Skeletal muscle tissue (tissue), 4 donors: ENCODE results near the gene RFPL2. TPM values are rescaled to one million over a fixed set of nuclear protein-coding genes. Genes with fewer than 3 reads are reported as not detected.
"Not testable (repeated sequence)": the region's sequence is repeated elsewhere in the genome, so short reads cannot be mapped to it uniquely, and the experiment has no call there.

Experiments
- H3K27ac ChIP-seq: one replicate; pipeline ENCODE4 v1.7.0; 2013; ENCODE audit warnings: mild to moderate bottlenecking, low read depth, low read length, inconsistent platforms
- H3K27me3 ChIP-seq, 3 donors: one replicate each; pipeline ENCODE4 v1.7.0; 2013; ENCODE audit warnings: low read length in 3 of 3; ENCODE audit not compliant: control insufficient read depth in 3 of 3, insufficient read depth in 3 of 3
- H3K36me3 ChIP-seq, 3 donors: one replicate each; pipeline ENCODE4 v1.7.0; 2013; ENCODE audit warnings: low read length in 3 of 3; ENCODE audit not compliant: control insufficient read depth in 3 of 3, insufficient read depth in 3 of 3
- H3K4me1 ChIP-seq, 3 donors: one replicate each; pipeline ENCODE4 v1.7.0; 2013; ENCODE audit warnings: low read length in 3 of 3, mild to moderate bottlenecking in 3 of 3; ENCODE audit not compliant: control insufficient read depth in 3 of 3, insufficient read depth in 3 of 3
- H3K4me3 ChIP-seq, 3 donors: one replicate each; pipeline ENCODE4 v1.7.0; 2013; ENCODE audit warnings: low read length in 3 of 3
- H3K9ac ChIP-seq, 3 donors: one replicate each; pipeline ENCODE4 v1.7.0; 2013; ENCODE audit warnings: low read length in 3 of 3, mild to moderate bottlenecking in 3 of 3, moderate library complexity in 2 of 3, low read depth in 1 of 3
- H3K9me3 ChIP-seq, 3 donors: one replicate each; pipeline ENCODE4 v1.7.0; 2013; ENCODE audit warnings: low read length in 3 of 3; ENCODE audit not compliant: control insufficient read depth in 3 of 3
- total RNA-seq: library from RNA; depleted of rRNA; stranded (reverse); fragments of >200 nt; gene quantifications from one replicate; pipeline ENCODE4 v1.2.3, GENCODE V29; 2014
- donor health status: Osteomylitis.

Gene RFPL2
- total RNA-seq, 1 donor from 2014 or later, result not detected

DNA sequence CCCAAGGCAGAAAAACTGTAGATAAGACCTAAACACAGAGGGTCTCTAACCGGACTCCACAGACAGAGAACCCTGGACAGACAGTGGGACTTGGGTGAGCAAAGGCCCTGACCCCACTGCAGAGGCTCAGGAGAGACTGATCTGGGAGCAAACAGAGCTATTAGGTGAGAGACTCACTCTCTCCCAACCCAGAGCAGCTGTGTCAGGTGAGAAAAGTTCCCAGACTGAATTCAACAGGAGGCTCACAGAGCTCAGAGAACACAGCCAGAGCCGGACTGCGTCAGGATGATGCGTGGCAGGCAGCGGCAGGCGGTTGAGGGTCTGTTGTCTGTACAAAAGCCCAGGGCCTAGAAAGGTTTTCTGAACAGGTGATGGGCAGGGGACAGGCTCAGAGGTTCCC, 5.5 kb downstream of the RFPL2 start:
- Histone ChIP-seq H3K4me1 (peaks cover 5 to 11% (median 8%) of the 10 kb centered on the region in 3 donors), H3K36me3 (no peaks in the 10 kb centered on the region), H3K4me3 (no peak overlapping the region), H3K27ac (no peak overlapping the region), H3K27me3 (peaks cover 23 to 31% (median 25%) of the 10 kb centered on the region in 3 donors), H3K9ac (no peak overlapping the region), H3K9me3 (no peaks in the 10 kb centered on the region)

DNA sequence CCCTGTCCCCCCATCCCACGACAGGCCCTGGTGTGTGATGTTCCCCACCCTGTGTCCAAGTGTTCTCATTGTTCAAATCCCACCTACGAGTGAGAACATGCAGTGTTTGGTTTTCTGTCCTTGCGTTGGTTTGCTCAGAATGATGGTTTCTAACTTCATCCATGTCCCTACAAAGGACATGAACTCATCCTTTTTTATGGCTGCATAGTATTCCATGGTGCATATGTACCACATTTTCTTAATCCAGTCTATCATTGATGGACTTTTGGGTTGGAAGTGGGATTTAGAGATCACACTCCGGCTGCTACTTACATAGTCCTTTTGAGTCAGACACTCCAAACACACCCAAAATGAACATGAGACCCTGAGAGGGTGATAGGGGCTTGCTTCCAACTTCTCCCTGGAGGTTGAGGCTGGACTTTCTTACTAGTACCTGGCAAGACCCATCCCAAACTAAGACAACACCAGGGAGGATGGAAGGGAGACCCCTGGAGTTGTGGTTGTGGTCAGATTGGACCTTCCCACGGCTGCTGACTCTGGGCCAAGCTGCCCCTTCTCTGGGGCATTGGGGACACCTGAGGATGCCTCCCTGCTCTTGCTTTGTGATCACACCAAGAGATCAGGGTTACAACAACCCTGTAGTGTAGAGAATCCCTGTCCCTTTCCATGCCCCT, 7.2 kb downstream of the RFPL2 start:
- H3K9ac ChIP-seq, H3K27ac ChIP-seq, H3K4me1 ChIP-seq, H3K36me3 ChIP-seq, H3K4me3 ChIP-seq, H3K9me3 ChIP-seq: not testable (repeated sequence)
- H3K27me3 ChIP-seq, result peaks cover 8 to 18% (median 12%) of the 10 kb centered on the region in 3 donors

GRCh38 chr22:32195900-32196299, 9.0 kb downstream of the RFPL2 start:
- H3K4me3 ChIP-seq, H3K27ac ChIP-seq, H3K4me1 ChIP-seq, H3K9ac ChIP-seq, H3K9me3 ChIP-seq, H3K36me3 ChIP-seq: not testable (repeated sequence)
- peaks cover 0 to 20% (median 12%) of the 10 kb centered on the region in 3 donors for H3K27me3 ChIP-seq

DNA sequence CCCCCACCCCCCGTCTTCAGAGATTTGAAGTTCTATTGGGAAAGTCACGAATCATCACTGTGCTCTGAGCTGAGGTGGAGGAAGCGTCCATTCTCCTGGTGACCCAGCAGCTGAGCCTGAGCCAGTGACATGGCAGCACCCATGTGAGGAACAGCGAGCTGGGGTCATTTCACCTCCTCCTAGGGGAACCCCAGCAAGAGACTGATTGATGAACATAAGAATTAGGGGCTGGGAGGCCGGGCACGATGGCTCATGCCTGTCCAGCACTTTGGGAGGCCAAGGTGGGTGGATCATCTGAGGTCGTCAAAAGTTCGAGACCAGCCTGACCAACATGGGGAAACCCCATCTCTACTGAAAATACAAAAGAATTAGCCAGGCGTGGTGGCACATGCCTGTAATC, 11.5 kb downstream of the RFPL2 start:
- H3K9ac ChIP-seq, H3K4me1 ChIP-seq, H3K27ac ChIP-seq, H3K9me3 ChIP-seq, H3K36me3 ChIP-seq, H3K4me3 ChIP-seq: not testable (repeated sequence)
- peaks cover 0 to 15% (median 6%) of the 10 kb centered on the region in 3 donors for H3K27me3 ChIP-seq

DNA sequence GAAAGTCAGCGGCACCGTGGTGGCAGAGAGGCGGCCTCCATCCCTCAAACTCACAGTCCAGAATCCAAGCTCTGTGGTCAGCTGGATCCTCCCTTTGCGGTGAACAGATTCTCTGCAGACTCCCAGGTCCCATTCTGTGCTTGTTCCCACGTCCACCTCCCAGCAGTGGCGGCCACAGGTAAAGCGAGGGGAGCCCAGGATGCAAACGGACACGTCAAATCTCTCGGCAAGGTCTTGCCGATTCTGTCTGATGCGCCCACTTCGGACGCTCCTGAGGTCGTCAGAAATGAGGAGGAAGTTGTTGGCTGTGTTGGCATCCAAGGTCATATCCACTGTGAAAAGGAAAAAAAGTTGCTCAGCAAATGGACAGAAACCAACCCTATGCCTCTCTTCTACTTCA, 13.9 kb downstream of the RFPL2 start:
- not testable (repeated sequence) for H3K36me3 ChIP-seq, H3K27ac ChIP-seq, H3K4me1 ChIP-seq, H3K4me3 ChIP-seq, H3K9me3 ChIP-seq, H3K9ac ChIP-seq
- H3K27me3 ChIP-seq, result peaks cover 0 to 11% (median 3%) of the 10 kb centered on the region in 3 donors

DNA sequence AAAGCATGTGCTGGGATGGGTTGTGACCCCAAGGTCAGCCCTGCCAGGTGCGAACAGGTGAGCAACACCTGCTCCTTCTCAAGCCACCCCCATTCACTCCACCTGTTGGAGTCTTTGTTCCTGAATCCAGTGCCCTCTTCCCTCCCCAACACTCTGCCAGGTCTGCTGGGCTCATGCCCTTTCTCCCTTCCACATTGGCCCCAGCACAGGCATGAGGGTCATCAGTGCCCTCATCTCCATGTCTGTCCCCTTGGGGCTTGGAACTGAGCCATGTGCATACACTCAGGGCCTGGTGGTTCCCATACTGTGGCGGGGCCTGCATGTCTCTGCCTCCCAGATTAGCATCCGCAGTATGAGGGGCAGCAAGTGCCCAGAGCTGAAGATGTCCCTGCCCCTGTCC, 19.1 kb downstream of the RFPL2 start:
- H3K27ac ChIP-seq, result no peak overlapping the region
- H3K9ac ChIP-seq, result no peak overlapping the region
- H3K9me3 ChIP-seq, result no peaks in the 10 kb centered on the region
- H3K36me3 ChIP-seq, result no peaks in the 10 kb centered on the region
- peaks cover 2 to 13% (median 6%) of the 10 kb centered on the region in 3 donors for H3K27me3 ChIP-seq
- H3K4me1 ChIP-seq, result no peaks in the 10 kb centered on the region
- H3K4me3 ChIP-seq, result no peak overlapping the region

GRCh38 chr22:32183625-32184024, 21.2 kb downstream of the RFPL2 start:
- Histone ChIP-seq H3K4me3 (no peak overlapping the region), H3K9me3 (no peaks in the 10 kb centered on the region), H3K4me1 (no peaks in the 10 kb centered on the region), H3K36me3 (no peaks in the 10 kb centered on the region), H3K27me3 (peaks cover 10 to 18% (median 14%) of the 10 kb centered on the region in 3 donors), H3K27ac (no peak overlapping the region), H3K9ac (no peak overlapping the region)

GRCh38 chr22:32181043-32181442, 23.8 kb downstream of the RFPL2 start:
- peaks cover 22 to 30% (median 25%) of the 10 kb centered on the region in 3 donors for H3K27me3 ChIP-seq
- no peak overlapping the region for H3K9ac ChIP-seq
- no peaks in the 10 kb centered on the region for H3K36me3 ChIP-seq
- H3K27ac ChIP-seq, result no peak overlapping the region
- H3K4me3 ChIP-seq, result no peak overlapping the region
- H3K4me1 ChIP-seq, result no peaks in the 10 kb centered on the region
- no peaks in the 10 kb centered on the region for H3K9me3 ChIP-seq

DNA sequence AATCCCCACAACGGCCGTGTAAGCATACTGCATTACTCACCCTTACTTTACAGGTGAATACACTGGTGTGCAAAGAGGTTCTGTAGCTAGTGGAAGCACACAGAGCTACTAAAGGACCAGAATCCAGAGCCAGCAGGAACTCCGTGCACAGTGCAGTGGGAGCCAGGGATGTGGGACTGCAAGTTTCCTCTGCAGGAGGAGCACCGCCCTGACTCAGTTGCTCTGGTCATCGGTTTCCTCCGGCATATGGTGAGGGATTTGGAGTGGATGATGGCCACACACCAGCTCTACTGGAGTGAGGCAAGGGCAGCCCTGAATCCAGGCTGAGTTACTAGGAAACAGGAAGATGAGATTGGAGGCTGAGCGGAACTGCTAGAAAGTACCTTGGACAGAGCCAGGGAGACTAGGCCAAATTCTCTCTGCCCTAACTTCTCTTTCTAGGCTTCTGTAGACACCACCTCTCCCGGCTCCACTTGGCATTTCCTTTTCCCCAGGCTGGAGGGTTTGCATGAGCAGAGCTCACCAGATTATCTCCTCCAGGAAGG, 27.6 kb downstream of the RFPL2 start:
- Histone ChIP-seq H3K36me3 (no peaks in the 10 kb centered on the region), H3K27ac (no peak overlapping the region), H3K9me3 (no peaks in the 10 kb centered on the region), H3K4me3 (no peak overlapping the region), H3K27me3 (peaks cover 38 to 48% (median 42%) of the 10 kb centered on the region in 3 donors), H3K4me1 (no peaks in the 10 kb centered on the region), H3K9ac (no peak overlapping the region)

- Histone ChIP-seq H3K4me1 (no peaks in the 10 kb centered on the region), H3K27ac (no peak overlapping the region), H3K36me3 (no peaks in the 10 kb centered on the region), H3K9ac (no peak overlapping the region), H3K27me3 (peaks cover 38 to 48% (median 42%) of the 10 kb centered on the region in 3 donors), H3K9me3 (no peaks in the 10 kb centered on the region), H3K4me3 (no peak overlapping the region)
Observed at GRCh38 chr22:32175683-32176644, 28.9 kb downstream of the RFPL2 start.
